Inflammatory macrophage treated with lipopolysaccharide for 1 hour (primary cell): ENCODE data around the gene MXI1.
"Not testable (repeated sequence)": the region's sequence is repeated elsewhere in the genome, so short reads cannot be mapped to it uniquely, and the experiment has no call there.

Experiments
- DNase-seq, 2 donors: peaks; one replicate each; pipeline ENCODE4 v3.0.0-alpha.2; 2020 to 2022

Gene MXI1

GRCh38 chr10:110324201-110324804 lies 116.9 kb downstream of the MXI1 start:
- peak in 1 of 2 donors; percentile 42 for DNase-seq

GRCh38 chr10:110324805-110325280 lies 117.4 kb downstream of the MXI1 start:
- peak; percentile 63 to 92 for DNase-seq

- peak in 1 of 2 donors; percentile 73 for DNase-seq
These were observed 119.1 kb downstream of the MXI1 start for GRCh38 chr10:110326351-110327032.

- DNase-seq = no peak
These were observed 120.0 kb downstream of the MXI1 start for GRCh38 chr10:110327262-110327914.

GRCh38 chr10:110330675-110331074 lies 123.3 kb downstream of the MXI1 start:
- DNase-seq = no peak

GRCh38 chr10:110331226-110331795 lies 123.9 kb downstream of the MXI1 start:
- DNase-seq = not testable (repeated sequence)

- no peak for DNase-seq
These were observed 126.8 kb downstream of the MXI1 start for GRCh38 chr10:110334061-110334656.

- no peak for DNase-seq
These were observed 128.1 kb downstream of the MXI1 start for GRCh38 chr10:110335314-110336064.

GRCh38 chr10:110336111-110336721 lies 128.8 kb downstream of the MXI1 start:
- no peak for DNase-seq
